GM21367 (cell line): ENCODE measurements around the gene CNTNAP2.

Source experiments
- ATAC-seq: cut with Tn5 transposase; IDR thresholded peaks from one replicate; pipeline ENCODE4 v1.9.1; 2021; ENCODE audit not compliant: unreplicated experiment

Gene CNTNAP2

GRCh38 chr7:147980826-147981813, 1864.5 kb downstream of the CNTNAP2 start:
- ATAC-seq = peak; percentile 94

GRCh38 chr7:147982307-147982706, 1865.7 kb downstream of the CNTNAP2 start:
- no peak for ATAC-seq

- no peak for ATAC-seq
Observed at GRCh38 chr7:147984265-147984664, 1867.7 kb downstream of the CNTNAP2 start.

- no peak for ATAC-seq
Observed at GRCh38 chr7:147990079-147990478, 1873.5 kb downstream of the CNTNAP2 start.

GRCh38 chr7:147990942-147991341, 1874.3 kb downstream of the CNTNAP2 start:
- no peak for ATAC-seq

- no peak for ATAC-seq
Observed at GRCh38 chr7:147992698-147993097, 1876.1 kb downstream of the CNTNAP2 start.

- ATAC-seq = no peak
Observed at GRCh38 chr7:147997636-147998035, 1881.0 kb downstream of the CNTNAP2 start.

- no peak for ATAC-seq
Observed at GRCh38 chr7:147999962-148000361, 1883.4 kb downstream of the CNTNAP2 start.

GRCh38 chr7:148011753-148012152, 1895.2 kb downstream of the CNTNAP2 start:
- ATAC-seq = no peak

GRCh38 chr7:148014001-148014400, 1897.4 kb downstream of the CNTNAP2 start:
- ATAC-seq = no peak

GRCh38 chr7:148014541-148014940, 1897.9 kb downstream of the CNTNAP2 start:
- no peak for ATAC-seq

GRCh38 chr7:148017126-148017525, 1900.5 kb downstream of the CNTNAP2 start:
- no peak for ATAC-seq

GRCh38 chr7:148020679-148021078, 1904.1 kb downstream of the CNTNAP2 start:
- no peak for ATAC-seq

- no peak for ATAC-seq
Observed at GRCh38 chr7:148021507-148022045, 1905.0 kb downstream of the CNTNAP2 start.

- ATAC-seq = no peak
Observed at GRCh38 chr7:148022832-148023231, 1906.2 kb downstream of the CNTNAP2 start.

GRCh38 chr7:148026713-148027112, 1910.1 kb downstream of the CNTNAP2 start:
- no peak for ATAC-seq

GRCh38 chr7:148028165-148028564, 1911.6 kb downstream of the CNTNAP2 start:
- no peak for ATAC-seq

GRCh38 chr7:148031019-148031418, 1914.4 kb downstream of the CNTNAP2 start:
- ATAC-seq = no peak

GRCh38 chr7:148031811-148032210, 1915.2 kb downstream of the CNTNAP2 start:
- ATAC-seq = no peak

- ATAC-seq = no peak
Observed at GRCh38 chr7:148035950-148036349, 1919.3 kb downstream of the CNTNAP2 start.

- ATAC-seq = no peak
Observed at GRCh38 chr7:148037044-148037443, 1920.4 kb downstream of the CNTNAP2 start.

- no peak for ATAC-seq
Observed at GRCh38 chr7:148041156-148041555, 1924.6 kb downstream of the CNTNAP2 start.
